Esophagus (tissue), 2 donors: Measurements from ENCODE around the gene FAM217A. TPM values are rescaled to one million over a fixed set of nuclear protein-coding genes. Genes with fewer than 3 reads are reported as not detected.
"Not testable (repeated sequence)": the region's sequence is repeated elsewhere in the genome, so short reads cannot be mapped to it uniquely, and the experiment has no call there.

ENCODE experiments used
- H3K27ac ChIP-seq, 2 donors: one replicate each; pipeline ENCODE4 v1.5.1; 2013; ENCODE audit warnings: low read depth in 2 of 2, mild to moderate bottlenecking in 2 of 2, inconsistent platforms in 1 of 2, low read length in 1 of 2, moderate library complexity in 1 of 2
- H3K27me3 ChIP-seq, 2 donors: one replicate each; pipeline ENCODE4 v1.6.1; 2013; ENCODE audit warnings: low read length in 2 of 2, control low read depth in 1 of 2, mild to moderate bottlenecking in 1 of 2; ENCODE audit not compliant: insufficient read depth in 2 of 2, control insufficient read depth in 1 of 2
- H3K36me3 ChIP-seq, 2 donors: one replicate each; pipeline ENCODE4 v1.6.1; 2013; ENCODE audit warnings: low read length in 1 of 2; ENCODE audit not compliant: control insufficient read depth in 2 of 2, insufficient read depth in 2 of 2
- H3K4me1 ChIP-seq, 2 donors: one replicate each; pipeline ENCODE4 v1.6.1; 2013; ENCODE audit warnings: low read length in 1 of 2; ENCODE audit not compliant: control insufficient read depth in 2 of 2, insufficient read depth in 2 of 2
- H3K4me3 ChIP-seq, 2 donors: one replicate each; pipeline ENCODE4 v1.5.1; 2013; ENCODE audit warnings: low read length in 2 of 2, mild to moderate bottlenecking in 2 of 2, low read depth in 1 of 2, moderate library complexity in 1 of 2
- H3K9me3 ChIP-seq, 2 donors: one replicate each; pipeline ENCODE4 v1.6.1; 2013; ENCODE audit warnings: mild to moderate bottlenecking in 2 of 2, low read depth in 1 of 2, low read length in 1 of 2, moderate library complexity in 1 of 2; ENCODE audit not compliant: control insufficient read depth in 2 of 2, insufficient read depth in 1 of 2
- WGBS, 2 donors: extraction: QIAGEN DNeasy Blood & Tissue Kit; methylation state at CpG; one replicate each; pipeline ENCODE4 v1.1.7; 2013; 5-methylcytosine and 5-hydroxymethylcytosine counted together
- polyA plus RNA-seq, 2 donors: library from polyadenylated mRNA; stranded (reverse); fragments of 200-250 nt; gene quantifications; one replicate each; pipeline ENCODE4 v1.2.3, GENCODE V29; 2013
- donor health status: healthy with polysubstance abuse.
- donor health status: Bipolar disorder and iron deficiency.

Gene FAM217A
- polyA plus RNA-seq, 2 donors: not detected

- 41 to 45% methylated on average over 4 of the region's 4 CpGs for WGBS, 2 donors
- H3K36me3 ChIP-seq, H3K4me1 ChIP-seq, H3K9me3 ChIP-seq, H3K4me3 ChIP-seq, H3K27me3 ChIP-seq, H3K27ac ChIP-seq: not testable (repeated sequence)
Measured at GRCh38 chr6:4109363-4109815, 30.5 kb upstream of the FAM217A start.

GRCh38 chr6:4108561-4109093 lies 29.7 kb upstream of the FAM217A start:
- Histone ChIP-seq H3K27ac (no peak overlapping the region), H3K4me1 (peaks cover 2 to 3% of the 10 kb centered on the region in 2 donors), H3K9me3 (peaks cover 0 to 3% of the 10 kb centered on the region in 2 donors), H3K36me3 (no peaks in the 10 kb centered on the region), H3K4me3 (no peak overlapping the region), H3K27me3 (no peaks in the 10 kb centered on the region)
- 78 to 87% methylated on average over 9 of the region's 9 CpGs for WGBS, 2 donors

GRCh38 chr6:4107873-4108272 lies 28.9 kb upstream of the FAM217A start:
- Histone ChIP-seq H3K27ac (no peak overlapping the region), H3K36me3 (no peaks in the 10 kb centered on the region)
- WGBS, 2 donors: 71 to 81% methylated on average over 2 of the region's 2 CpGs

GRCh38 chr6:4105980-4106536 lies 27.1 kb upstream of the FAM217A start:
- no peaks in the 10 kb centered on the region for H3K27me3 ChIP-seq
- H3K36me3 ChIP-seq: no peaks in the 10 kb centered on the region
- no peak overlapping the region for H3K4me3 ChIP-seq
- no peak overlapping the region for H3K27ac ChIP-seq
- peaks cover 2 to 3% of the 10 kb centered on the region in 2 donors for H3K4me1 ChIP-seq
- H3K9me3 ChIP-seq: no peaks in the 10 kb centered on the region
- 65 to 86% methylated on average over 4 of the region's 4 CpGs for WGBS, 2 donors

More at GRCh38 chr6:4107873-4108272, 28.9 kb upstream of the FAM217A start:
- H3K9me3 ChIP-seq: no peaks in the 10 kb centered on the region
- H3K27me3 ChIP-seq: no peaks in the 10 kb centered on the region
- H3K4me1 ChIP-seq: peaks cover 2 to 3% of the 10 kb centered on the region in 2 donors
- H3K4me3 ChIP-seq: no peak overlapping the region

- Histone ChIP-seq H3K36me3 (no peaks in the 10 kb centered on the region), H3K4me3 (no peak overlapping the region), H3K9me3 (no peaks in the 10 kb centered on the region), H3K4me1 (peaks cover 2 to 3% of the 10 kb centered on the region in 2 donors), H3K27me3 (no peaks in the 10 kb centered on the region), H3K27ac (no peak overlapping the region)
- 51 to 56% methylated on average over 5 of the region's 5 CpGs for WGBS, 2 donors
Measured at GRCh38 chr6:4103929-4104328, 25.0 kb upstream of the FAM217A start.

- Histone ChIP-seq H3K4me1 (peaks cover 2 to 3% of the 10 kb centered on the region in 2 donors), H3K36me3 (no peaks in the 10 kb centered on the region), H3K9me3 (no peaks in the 10 kb centered on the region), H3K27ac (no peak overlapping the region), H3K4me3 (no peak overlapping the region), H3K27me3 (no peaks in the 10 kb centered on the region)
- 56 to 66% methylated on average over 6 of the region's 6 CpGs for WGBS, 2 donors
Measured at GRCh38 chr6:4102687-4103244, 23.8 kb upstream of the FAM217A start.

GRCh38 chr6:4101298-4101697 lies 22.4 kb upstream of the FAM217A start:
- 43 to 73% methylated on average over 3 of the region's 3 CpGs for WGBS, 2 donors
- H3K4me1 ChIP-seq: peaks cover 2 to 3% of the 10 kb centered on the region in 2 donors
- no peaks in the 10 kb centered on the region for H3K9me3 ChIP-seq
- no peaks in the 10 kb centered on the region for H3K36me3 ChIP-seq
- no peak overlapping the region for H3K27ac ChIP-seq
- no peak overlapping the region for H3K4me3 ChIP-seq
- no peaks in the 10 kb centered on the region for H3K27me3 ChIP-seq

GRCh38 chr6:4100655-4101054 lies 21.7 kb upstream of the FAM217A start:
- Histone ChIP-seq H3K4me1 (peaks cover 2 to 3% of the 10 kb centered on the region in 2 donors), H3K36me3 (no peaks in the 10 kb centered on the region), H3K9me3 (no peaks in the 10 kb centered on the region), H3K4me3 (no peak overlapping the region), H3K27me3 (no peaks in the 10 kb centered on the region), H3K27ac (no peak overlapping the region)
- 79 to 84% methylated on average over 5 of the region's 5 CpGs for WGBS, 2 donors

GRCh38 chr6:4093288-4093687 lies 14.4 kb upstream of the FAM217A start:
- Histone ChIP-seq H3K27ac (no peak overlapping the region), H3K36me3 (no peaks in the 10 kb centered on the region), H3K9me3 (peaks cover 0 to 3% of the 10 kb centered on the region in 2 donors), H3K4me3 (no peak overlapping the region), H3K4me1 (no peaks in the 10 kb centered on the region), H3K27me3 (no peaks in the 10 kb centered on the region)
- 81 to 95% methylated on average over 1 of the region's 1 CpG for WGBS, 2 donors

GRCh38 chr6:4091941-4092340 lies 13.0 kb upstream of the FAM217A start:
- Histone ChIP-seq H3K4me1 (no peaks in the 10 kb centered on the region), H3K9me3 (peaks cover 0 to 3% of the 10 kb centered on the region in 2 donors), H3K36me3 (no peaks in the 10 kb centered on the region), H3K4me3 (no peak overlapping the region), H3K27me3 (no peaks in the 10 kb centered on the region), H3K27ac (no peak overlapping the region)
- 73 to 94% methylated on average over 7 of the region's 7 CpGs for WGBS, 2 donors
